Renal cortical epithelial cell (primary cell): ENCODE measurements around the gene PSMD9. TPM values are rescaled to one million over a fixed set of nuclear protein-coding genes. Genes with fewer than 3 reads are reported as not detected.
"Not testable (repeated sequence)": the region's sequence is repeated elsewhere in the genome, so short reads cannot be mapped to it uniquely, and the experiment has no call there.

ENCODE experiments used
- DNase-seq: peaks from one replicate; pipeline ENCODE4 v3.0.0-alpha.2; 2011; ENCODE audit warnings: low read depth
- total RNA-seq: library from RNA; depleted of rRNA; stranded (reverse); fragments of >200 nt; gene quantifications from 2 replicates; pipeline ENCODE4 v1.2.3, GENCODE V29; 2014

PSMD9 gene
- total RNA-seq, 1 donor from 2014 or later, result 132 TPM

GRCh38 chr12:121873216-121873569 lies 15.4 kb upstream of the PSMD9 start:
- no peak for DNase-seq

- DNase-seq, result no peak
Measured at GRCh38 chr12:121874071-121874470, 14.5 kb upstream of the PSMD9 start.

- DNase-seq, result no peak
Measured at GRCh38 chr12:121875582-121875981, 13.0 kb upstream of the PSMD9 start.

- not testable (repeated sequence) for DNase-seq
Measured at GRCh38 chr12:121876080-121876447, 12.5 kb upstream of the PSMD9 start.

- DNase-seq, result no peak
Measured at GRCh38 chr12:121883315-121883660, 5.3 kb upstream of the PSMD9 start.

GRCh38 chr12:121885129-121885528 lies 3.5 kb upstream of the PSMD9 start:
- not testable (repeated sequence) for DNase-seq

GRCh38 chr12:121888083-121888477 lies 510 bp upstream of the PSMD9 start:
- DNase-seq, result no peak

GRCh38 chr12:121889274-121889624 lies 659 bp downstream of the PSMD9 start:
- no peak for DNase-seq

GRCh38 chr12:121889661-121890060 lies 1.1 kb downstream of the PSMD9 start:
- not testable (repeated sequence) for DNase-seq

GRCh38 chr12:121892673-121893561 lies 4.3 kb downstream of the PSMD9 start:
- no peak for DNase-seq

GRCh38 chr12:121893961-121894460 lies 5.4 kb downstream of the PSMD9 start:
- DNase-seq, result peak; percentile 91

GRCh38 chr12:121894633-121895032 lies 6.0 kb downstream of the PSMD9 start:
- DNase-seq, result peak; percentile 43

- DNase-seq, result no peak
Measured at GRCh38 chr12:121898287-121898686, 9.7 kb downstream of the PSMD9 start.

GRCh38 chr12:121899590-121899989 lies 11.0 kb downstream of the PSMD9 start:
- no peak for DNase-seq

GRCh38 chr12:121903202-121903601 lies 14.6 kb downstream of the PSMD9 start:
- no peak for DNase-seq

- DNase-seq, result peak; percentile 57
Measured at GRCh38 chr12:121905746-121906145, 17.2 kb downstream of the PSMD9 start.

GRCh38 chr12:121908702-121909101 lies 20.1 kb downstream of the PSMD9 start:
- DNase-seq, result no peak

- DNase-seq, result no peak
Measured at GRCh38 chr12:121911824-121912585, 23.4 kb downstream of the PSMD9 start.

- DNase-seq, result no peak
Measured at GRCh38 chr12:121915841-121916321, 27.3 kb downstream of the PSMD9 start.

GRCh38 chr12:121916719-121917118 lies 28.1 kb downstream of the PSMD9 start:
- no peak for DNase-seq

- peak; percentile 63 for DNase-seq
Measured at GRCh38 chr12:121917950-121918678, 29.5 kb downstream of the PSMD9 start, which contains the start of gene CFAP251. Gene CFAP251, plus strand, starts transcription at chr12:121918592. Its CDS starts 2,714 bp downstream, at chr12:121921306.

GRCh38 chr12:121918679-121919038 lies 30.1 kb downstream of the PSMD9 start:
- no peak for DNase-seq
